ENCODE results near the gene TTC3.

DNA sequence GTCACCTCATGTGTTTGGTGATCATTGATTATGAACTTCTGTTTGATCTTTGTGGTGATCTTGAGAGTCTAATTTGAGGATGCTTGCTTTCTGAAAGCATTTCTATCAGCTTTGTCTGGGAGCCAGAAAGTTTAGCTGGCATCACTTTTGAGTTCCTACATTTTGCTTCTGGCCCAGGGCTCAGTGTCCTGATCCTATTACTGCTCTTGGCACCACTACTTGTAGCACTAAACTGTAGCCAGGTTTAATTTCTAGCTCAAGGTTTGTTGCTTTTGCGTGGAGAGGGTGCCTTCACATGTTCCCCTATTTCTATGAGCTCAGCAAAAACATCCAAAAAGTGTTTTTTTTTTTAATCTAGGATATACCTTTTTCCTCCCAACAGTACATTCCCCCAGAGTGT, 9.3 kb downstream of the TTC3 start:
- TF ChIP-seq, protein P1, sequence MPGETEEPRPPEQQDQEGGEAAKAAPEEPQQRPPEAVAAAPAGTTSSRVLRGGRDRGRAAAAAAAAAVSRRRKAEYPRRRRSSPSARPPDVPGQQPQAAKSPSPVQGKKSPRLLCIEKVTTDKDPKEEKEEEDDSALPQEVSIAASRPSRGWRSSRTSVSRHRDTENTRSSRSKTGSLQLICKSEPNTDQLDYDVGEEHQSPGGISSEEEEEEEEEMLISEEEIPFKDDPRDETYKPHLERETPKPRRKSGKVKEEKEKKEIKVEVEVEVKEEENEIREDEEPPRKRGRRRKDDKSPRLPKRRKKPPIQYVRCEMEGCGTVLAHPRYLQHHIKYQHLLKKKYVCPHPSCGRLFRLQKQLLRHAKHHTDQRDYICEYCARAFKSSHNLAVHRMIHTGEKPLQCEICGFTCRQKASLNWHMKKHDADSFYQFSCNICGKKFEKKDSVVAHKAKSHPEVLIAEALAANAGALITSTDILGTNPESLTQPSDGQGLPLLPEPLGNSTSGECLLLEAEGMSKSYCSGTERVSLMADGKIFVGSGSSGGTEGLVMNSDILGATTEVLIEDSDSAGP (CRISPR knock-in tag; IDR thresholded peaks at IDR 0.05): no peak
- TF ChIP-seq HDAC1 (IDR thresholded peaks at IDR 0.05) (no peak), FOXM1 (IDR thresholded peaks at IDR 0.05; ENCODE audit: low read depth) (no peak), FOXM1 (CRISPR knock-in tag; IDR thresholded peaks at IDR 0.05; ENCODE audit: low read depth) (no peak), POLR3A (IDR thresholded peaks at IDR 0.05; ENCODE audit: borderline replicate concordance, extremely low read depth, insufficient read depth, insufficient read length) (no peak), SP1 (CRISPR knock-in tag; IDR thresholded peaks at IDR 0.05) (no peak), BACH1 (tag; IDR thresholded peaks at IDR 0.05) (no peak)
- TF ChIP-seq, protein P2, sequence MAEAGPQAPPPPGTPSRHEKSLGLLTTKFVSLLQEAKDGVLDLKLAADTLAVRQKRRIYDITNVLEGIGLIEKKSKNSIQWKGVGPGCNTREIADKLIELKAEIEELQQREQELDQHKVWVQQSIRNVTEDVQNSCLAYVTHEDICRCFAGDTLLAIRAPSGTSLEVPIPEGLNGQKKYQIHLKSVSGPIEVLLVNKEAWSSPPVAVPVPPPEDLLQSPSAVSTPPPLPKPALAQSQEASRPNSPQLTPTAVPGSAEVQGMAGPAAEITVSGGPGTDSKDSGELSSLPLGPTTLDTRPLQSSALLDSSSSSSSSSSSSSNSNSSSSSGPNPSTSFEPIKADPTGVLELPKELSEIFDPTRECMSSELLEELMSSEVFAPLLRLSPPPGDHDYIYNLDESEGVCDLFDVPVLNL (CRISPR knock-in tag; IDR thresholded peaks at IDR 0.05; ENCODE audit: low read depth): no peak
- TF ChIP-seq, protein P3, sequence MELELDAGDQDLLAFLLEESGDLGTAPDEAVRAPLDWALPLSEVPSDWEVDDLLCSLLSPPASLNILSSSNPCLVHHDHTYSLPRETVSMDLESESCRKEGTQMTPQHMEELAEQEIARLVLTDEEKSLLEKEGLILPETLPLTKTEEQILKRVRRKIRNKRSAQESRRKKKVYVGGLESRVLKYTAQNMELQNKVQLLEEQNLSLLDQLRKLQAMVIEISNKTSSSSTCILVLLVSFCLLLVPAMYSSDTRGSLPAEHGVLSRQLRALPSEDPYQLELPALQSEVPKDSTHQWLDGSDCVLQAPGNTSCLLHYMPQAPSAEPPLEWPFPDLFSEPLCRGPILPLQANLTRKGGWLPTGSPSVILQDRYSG (tag; conservative IDR thresholded peaks at IDR 0.05; ENCODE audit: low read depth): no peak
- TF ChIP-seq, protein P4, sequence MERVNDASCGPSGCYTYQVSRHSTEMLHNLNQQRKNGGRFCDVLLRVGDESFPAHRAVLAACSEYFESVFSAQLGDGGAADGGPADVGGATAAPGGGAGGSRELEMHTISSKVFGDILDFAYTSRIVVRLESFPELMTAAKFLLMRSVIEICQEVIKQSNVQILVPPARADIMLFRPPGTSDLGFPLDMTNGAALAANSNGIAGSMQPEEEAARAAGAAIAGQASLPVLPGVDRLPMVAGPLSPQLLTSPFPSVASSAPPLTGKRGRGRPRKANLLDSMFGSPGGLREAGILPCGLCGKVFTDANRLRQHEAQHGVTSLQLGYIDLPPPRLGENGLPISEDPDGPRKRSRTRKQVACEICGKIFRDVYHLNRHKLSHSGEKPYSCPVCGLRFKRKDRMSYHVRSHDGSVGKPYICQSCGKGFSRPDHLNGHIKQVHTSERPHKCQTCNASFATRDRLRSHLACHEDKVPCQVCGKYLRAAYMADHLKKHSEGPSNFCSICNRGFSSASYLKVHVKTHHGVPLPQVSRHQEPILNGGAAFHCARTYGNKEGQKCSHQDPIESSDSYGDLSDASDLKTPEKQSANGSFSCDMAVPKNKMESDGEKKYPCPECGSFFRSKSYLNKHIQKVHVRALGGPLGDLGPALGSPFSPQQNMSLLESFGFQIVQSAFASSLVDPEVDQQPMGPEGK (CRISPR knock-in tag; IDR thresholded peaks at IDR 0.05; ENCODE audit: borderline replicate concordance): no peak
- TF ChIP-seq, protein P5, sequence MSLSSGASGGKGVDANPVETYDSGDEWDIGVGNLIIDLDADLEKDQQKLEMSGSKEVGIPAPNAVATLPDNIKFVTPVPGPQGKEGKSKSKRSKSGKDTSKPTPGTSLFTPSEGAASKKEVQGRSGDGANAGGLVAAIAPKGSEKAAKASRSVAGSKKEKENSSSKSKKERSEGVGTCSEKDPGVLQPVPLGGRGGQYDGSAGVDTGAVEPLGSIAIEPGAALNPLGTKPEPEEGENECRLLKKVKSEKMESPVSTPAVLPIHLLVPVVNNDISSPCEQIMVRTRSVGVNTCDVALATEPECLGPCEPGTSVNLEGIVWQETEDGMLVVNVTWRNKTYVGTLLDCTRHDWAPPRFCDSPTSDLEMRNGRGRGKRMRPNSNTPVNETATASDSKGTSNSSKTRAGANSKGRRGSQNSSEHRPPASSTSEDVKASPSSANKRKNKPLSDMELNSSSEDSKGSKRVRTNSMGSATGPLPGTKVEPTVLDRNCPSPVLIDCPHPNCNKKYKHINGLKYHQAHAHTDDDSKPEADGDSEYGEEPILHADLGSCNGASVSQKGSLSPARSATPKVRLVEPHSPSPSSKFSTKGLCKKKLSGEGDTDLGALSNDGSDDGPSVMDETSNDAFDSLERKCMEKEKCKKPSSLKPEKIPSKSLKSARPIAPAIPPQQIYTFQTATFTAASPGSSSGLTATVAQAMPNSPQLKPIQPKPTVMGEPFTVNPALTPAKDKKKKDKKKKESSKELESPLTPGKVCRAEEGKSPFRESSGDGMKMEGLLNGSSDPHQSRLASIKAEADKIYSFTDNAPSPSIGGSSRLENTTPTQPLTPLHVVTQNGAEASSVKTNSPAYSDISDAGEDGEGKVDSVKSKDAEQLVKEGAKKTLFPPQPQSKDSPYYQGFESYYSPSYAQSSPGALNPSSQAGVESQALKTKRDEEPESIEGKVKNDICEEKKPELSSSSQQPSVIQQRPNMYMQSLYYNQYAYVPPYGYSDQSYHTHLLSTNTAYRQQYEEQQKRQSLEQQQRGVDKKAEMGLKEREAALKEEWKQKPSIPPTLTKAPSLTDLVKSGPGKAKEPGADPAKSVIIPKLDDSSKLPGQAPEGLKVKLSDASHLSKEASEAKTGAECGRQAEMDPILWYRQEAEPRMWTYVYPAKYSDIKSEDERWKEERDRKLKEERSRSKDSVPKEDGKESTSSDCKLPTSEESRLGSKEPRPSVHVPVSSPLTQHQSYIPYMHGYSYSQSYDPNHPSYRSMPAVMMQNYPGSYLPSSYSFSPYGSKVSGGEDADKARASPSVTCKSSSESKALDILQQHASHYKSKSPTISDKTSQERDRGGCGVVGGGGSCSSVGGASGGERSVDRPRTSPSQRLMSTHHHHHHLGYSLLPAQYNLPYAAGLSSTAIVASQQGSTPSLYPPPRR (CRISPR knock-in tag; IDR thresholded peaks at IDR 0.05; ENCODE audit: borderline replicate concordance): no peak
- TF ChIP-seq, protein P6, sequence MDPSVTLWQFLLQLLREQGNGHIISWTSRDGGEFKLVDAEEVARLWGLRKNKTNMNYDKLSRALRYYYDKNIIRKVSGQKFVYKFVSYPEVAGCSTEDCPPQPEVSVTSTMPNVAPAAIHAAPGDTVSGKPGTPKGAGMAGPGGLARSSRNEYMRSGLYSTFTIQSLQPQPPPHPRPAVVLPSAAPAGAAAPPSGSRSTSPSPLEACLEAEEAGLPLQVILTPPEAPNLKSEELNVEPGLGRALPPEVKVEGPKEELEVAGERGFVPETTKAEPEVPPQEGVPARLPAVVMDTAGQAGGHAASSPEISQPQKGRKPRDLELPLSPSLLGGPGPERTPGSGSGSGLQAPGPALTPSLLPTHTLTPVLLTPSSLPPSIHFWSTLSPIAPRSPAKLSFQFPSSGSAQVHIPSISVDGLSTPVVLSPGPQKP (CRISPR knock-in tag; IDR thresholded peaks at IDR 0.05): no peak
